Measurements from ENCODE around the gene CHKB.

CHKB gene

GRCh38 chr22:50530580-50530876, 52.1 kb downstream of the CHKB start:
- DNase-seq (ENCODE audit: low spot score), result no peak

DNA sequence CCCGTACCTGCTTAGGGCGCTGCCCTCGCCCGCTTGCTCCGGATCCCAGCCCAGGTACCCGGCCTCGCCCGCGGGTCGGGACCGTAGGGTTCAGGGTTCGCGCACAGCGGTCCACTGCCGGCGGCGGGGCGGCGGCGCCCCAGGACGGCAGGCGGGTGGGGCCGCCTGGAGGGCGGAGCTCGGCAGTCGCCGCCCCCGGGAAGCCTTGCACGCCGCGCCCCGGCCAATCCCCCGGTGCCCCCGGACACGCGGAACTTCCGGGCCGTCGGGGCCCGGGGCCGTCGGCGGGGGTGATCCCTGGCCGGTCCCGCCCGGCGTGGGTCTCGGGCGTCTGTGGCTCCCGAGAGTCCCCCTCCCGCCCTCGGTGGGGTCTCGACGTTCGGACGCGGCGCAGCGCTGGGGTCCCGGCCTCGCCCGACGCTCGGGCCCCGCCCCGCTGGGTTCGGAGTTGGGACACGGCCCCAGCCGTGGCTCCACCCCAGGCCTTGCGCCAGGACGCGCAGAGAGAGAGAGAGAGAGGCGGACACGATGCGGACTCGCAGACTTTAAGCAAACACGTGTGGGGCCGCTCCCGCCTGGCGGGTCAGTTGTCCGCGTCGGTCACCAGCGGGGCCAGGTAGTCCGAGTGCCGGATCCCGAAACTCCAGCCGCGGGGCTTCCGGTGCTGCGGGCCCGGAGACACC, 52.6 kb downstream of the CHKB start, which contains the start of gene TYMP:
TSS of gene TYMP (minus strand) at position 116 of the 683 bp plus-strand sequence. CDS start 303 bp downstream, outside the sequence.
- DNase-seq (ENCODE audit: low spot score), result no peak

GRCh38 chr22:50529416-50529896, 53.2 kb downstream of the CHKB start:
- DNase-seq (ENCODE audit: low spot score), result no peak
